HT-29 (cell line): ENCODE results near the gene MAN2B2. TPM values are rescaled to one million over a fixed set of nuclear protein-coding genes. Genes with fewer than 3 reads are reported as not detected.

Experiments used
- DNase-seq: peaks from one replicate; pipeline ENCODE4 v3.0.0-alpha.2; 2015; ENCODE audit warnings: low spot score
- total RNA-seq: library from RNA; depleted of rRNA; stranded (reverse); fragments of >200 nt; shearing (Covaris generic); gene quantifications from 2 replicates; pipeline ENCODE4 v1.2.3, GENCODE V29; 2014

Gene MAN2B2
- total RNA-seq, 1 experiment from 2014 or later = 28.5 TPM

DNA sequence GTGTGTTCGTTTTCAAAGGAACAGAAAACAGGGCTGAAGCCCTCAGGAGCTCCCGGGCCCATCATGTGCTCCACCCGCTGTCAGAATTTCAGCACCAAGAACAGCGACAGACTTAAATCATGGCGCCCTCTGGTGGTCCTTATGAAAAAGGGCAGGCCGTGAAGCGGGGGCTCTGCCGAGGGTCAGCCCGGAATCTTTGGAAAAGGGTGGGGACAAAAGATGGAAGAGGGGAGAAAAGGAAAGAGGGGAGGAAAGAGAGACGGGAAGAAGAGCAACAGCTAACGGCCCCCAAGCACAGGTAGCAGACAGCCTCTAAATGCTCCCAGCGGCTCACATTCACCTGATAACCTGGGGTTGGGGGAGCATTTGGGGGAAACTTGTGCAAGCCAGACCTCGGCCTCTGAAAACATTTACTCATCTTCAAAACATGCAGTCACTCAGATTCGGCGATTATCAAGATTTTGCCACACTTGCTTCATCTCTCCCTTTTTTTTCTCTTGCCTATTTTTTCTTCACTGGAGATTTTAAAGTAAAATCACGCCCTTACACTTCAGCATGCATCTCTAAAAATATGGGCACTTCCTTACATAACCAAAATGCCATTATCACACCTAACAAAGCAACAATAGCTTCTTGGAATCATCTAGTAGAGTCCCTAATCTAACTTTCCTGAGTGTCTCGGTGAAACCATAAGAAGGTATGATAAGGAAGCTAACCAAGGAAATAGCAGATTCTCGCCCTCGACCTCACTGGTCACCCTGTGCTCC is 28.1 kb upstream of the MAN2B2 start:
- DNase-seq = peak; percentile 70

DNA sequence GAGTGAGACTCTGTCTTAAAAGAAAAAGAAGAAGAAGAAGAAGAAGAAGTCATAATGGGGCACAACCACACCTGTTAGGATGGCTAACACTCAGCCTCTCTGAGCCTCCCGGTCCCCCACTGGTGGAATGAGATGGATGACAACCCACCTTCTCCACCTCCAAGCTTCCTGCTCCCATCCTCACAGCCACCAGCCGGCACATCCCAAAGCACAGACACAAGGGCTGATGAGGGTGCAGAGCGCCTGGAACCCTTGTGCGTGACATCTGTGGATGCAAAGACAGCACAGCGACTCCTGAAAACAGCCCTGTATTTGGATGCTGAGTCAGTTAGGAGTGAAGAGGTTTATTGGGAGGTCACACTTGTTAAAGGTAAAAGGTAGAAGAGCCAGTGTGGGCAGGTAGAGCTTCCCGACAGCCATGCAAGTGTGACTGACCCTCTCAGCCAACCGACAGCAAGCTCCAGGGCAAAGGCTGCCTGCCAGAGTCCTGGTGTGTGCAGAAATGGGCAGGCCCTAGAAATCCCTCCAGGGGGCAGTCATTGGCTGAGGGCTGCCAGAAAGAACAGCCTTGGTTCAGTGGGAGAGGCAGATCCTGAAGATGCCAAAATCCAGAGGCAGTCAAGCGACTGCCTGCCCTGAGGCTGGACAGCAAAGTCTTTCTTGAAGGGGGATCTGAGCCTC is 26.6 kb upstream of the MAN2B2 start:
- peak; percentile 66 for DNase-seq

- DNase-seq = no peak
These were observed 26.1 kb upstream of the MAN2B2 start for GRCh38 chr4:6548882-6549230.

GRCh38 chr4:6549445-6549844 is 25.5 kb upstream of the MAN2B2 start:
- no peak for DNase-seq

DNA sequence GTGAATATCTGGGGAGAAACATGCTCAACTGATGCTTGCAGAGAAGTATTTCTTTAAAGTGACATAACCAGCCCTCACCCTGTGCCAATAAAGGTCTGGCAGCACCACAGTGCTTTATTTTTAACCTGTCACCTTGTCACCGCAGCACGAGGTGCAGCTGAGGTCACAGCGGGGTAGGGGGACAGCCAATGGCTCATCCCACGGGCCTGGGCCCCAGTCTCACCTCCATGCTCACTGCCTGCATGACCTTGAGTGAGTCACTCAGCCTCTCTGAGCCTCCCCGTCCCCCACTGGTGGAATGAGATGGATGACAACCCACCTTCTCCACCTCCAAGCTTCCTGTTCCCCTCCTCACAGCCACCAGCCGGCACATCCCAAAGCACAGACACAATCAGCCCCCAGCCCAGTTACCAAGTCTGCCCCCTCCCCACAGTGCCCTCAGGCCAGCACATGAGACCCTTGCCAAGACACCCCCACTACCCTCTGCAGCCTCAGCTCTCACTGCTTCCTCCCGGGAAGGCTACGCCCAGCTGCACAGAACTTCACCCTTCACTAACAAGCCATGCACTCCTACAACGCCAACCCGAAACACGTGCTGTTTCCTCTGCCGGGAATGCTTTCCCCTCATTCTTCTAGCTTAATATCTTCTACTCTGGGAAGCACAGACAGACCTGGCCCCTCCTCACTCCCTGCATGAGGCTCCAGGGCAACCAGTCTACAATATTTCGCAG is 24.9 kb upstream of the MAN2B2 start:
- DNase-seq = no peak

- no peak for DNase-seq
These were observed 24.2 kb upstream of the MAN2B2 start for GRCh38 chr4:6550821-6551220.

DNA sequence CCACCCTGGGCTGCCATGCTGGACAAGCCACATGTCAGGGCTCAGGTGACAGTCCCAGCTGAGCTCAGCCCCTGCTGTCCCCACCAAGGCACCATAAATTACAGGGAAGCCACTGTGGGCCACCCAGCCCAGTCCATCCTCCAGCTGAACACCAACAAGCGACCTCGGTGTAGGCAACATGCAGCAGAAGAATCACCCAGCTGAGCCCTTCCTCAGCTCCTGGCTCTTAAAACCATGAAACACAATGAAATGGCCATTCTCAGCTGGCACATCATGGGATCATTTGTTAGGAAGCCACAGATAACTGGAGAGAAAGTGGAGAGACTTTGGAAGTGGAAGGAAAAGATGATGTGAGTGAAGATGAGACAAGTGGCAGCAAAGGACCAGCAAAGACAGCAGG is 23.3 kb upstream of the MAN2B2 start:
- no peak for DNase-seq

- DNase-seq = no peak
These were observed 19.5 kb upstream of the MAN2B2 start for GRCh38 chr4:6555519-6555918.

DNA sequence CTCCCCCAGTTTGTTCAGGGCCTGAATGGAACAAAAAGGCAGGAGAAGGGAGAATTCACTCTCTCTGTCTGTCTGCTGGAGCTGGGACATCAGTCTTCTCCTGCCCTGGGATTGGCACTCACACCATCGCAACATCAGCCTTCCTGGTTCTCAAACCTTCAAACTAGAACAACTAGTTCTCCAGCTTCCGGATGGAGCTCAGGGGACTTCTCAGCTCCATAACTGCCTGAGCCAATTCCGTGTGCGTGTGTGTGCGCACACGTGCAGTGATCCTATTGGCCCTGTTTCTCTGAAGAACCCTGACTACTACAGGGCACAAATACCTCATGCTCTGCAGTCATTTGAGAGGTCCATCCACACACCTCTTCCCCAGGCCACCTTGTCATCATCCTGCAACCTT is 18.7 kb upstream of the MAN2B2 start:
- DNase-seq = no peak

DNA sequence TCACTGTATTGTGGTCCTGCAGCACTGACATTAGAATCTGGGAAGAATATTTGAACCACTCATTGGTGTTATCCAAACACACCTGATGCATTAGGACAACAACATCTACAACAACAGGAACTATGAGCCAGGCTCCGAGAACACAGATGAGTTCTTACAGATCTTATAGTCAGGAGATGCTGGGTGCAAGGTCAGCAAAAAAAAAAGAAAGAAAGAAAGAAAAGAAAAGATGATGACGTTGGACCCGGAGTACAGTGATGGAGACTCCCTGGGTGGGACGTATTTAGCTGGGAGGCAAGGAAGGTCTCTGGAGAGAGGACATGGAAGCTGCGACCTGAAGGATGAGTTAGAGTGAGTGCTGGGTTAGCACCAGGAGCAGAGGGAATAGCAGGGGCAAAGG is 17.8 kb upstream of the MAN2B2 start:
- no peak for DNase-seq

- no peak for DNase-seq
These were observed 17.1 kb upstream of the MAN2B2 start for GRCh38 chr4:6557856-6558255.

DNA sequence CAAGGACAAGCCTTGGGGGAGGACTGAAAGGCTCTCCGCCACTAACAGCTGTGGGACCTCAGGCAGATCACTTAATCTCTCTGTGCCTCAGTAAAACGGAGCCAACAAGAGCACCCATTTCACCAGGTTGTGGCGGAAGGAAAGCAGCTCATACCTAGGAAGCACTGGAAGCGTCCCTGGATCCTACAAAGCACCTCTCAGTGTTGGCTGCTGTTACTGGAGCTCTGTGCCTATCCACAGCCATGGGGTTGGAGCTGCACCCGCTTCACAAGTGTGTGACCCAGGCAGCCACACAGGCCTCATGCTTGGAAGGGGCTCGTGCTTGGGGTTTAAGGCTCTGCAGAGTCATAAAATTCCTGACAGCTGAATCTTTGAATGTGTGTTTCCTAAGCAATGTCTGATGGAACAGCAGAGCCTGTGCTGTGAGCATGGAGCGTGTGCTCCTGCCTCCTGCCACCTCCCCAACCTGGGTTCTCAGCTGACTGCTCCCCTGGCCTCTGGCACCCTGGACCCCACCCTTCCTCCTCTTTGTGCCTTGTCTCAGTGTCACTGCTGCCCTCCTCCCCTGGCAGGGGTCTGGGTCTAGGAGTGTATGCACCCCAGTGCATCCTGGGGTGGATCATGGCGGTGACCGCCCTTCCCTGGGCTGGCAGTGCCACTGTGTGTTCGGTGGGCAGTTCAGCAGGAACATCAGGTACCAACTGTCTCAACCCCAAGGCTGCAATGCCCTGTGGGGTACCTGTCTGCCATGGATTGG is 14.4 kb upstream of the MAN2B2 start:
- DNase-seq = no peak

DNA sequence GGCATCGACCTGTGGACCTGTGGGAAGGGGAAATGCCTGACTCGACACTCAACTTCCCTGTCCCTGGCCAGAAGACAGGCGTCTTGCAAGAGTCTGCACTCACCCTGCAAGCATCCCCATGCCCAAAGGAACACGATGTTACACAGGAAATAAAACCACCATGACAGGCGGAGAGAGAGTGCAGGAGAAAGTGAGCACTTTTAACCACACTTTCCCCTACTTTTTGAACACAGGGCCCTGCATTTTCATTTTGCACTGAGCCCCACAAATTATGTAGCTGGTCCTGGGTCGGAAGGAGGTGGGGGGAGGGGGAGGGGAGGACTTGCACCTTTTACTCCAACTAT is 13.8 kb upstream of the MAN2B2 start:
- no peak for DNase-seq

- DNase-seq = no peak
These were observed 13.2 kb upstream of the MAN2B2 start for GRCh38 chr4:6561706-6562371.

- no peak for DNase-seq
These were observed 11.8 kb upstream of the MAN2B2 start for GRCh38 chr4:6562931-6563901.

- DNase-seq = no peak
These were observed 10.9 kb upstream of the MAN2B2 start for GRCh38 chr4:6563935-6564645.

DNA sequence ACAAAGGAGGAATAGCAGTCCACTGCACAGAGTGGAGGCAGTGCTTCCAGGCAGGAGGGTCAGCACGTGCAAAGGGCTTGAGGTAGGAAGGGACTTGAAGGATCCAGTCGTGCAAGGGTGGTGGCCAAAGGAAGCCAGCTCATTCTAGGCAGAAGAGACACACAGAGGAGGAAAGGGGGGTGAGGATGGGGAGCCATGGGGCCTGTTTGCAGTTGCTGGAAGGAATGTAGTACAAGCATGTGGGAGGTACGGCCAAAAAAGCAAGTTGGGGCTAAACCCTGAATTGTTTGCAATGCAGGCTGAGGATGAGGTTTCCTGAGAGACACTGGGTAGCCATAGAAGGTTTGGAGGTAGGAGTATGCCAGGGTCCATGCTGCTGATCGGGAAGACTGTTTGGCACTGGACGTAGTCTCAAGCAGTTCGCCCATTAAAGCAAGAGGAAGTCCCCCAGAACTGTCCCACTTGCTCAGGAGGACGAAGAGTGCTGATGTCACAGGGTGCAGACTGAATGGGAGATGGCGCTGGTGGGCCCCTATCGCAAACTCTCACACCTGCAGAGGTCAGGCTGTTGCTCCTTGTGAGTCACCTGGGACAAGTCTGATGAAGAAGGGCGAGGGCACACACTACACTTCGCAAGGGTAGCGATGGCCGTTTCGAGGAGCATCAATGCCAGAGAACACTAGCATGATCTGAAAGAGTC is 9.1 kb upstream of the MAN2B2 start:
- no peak for DNase-seq

DNA sequence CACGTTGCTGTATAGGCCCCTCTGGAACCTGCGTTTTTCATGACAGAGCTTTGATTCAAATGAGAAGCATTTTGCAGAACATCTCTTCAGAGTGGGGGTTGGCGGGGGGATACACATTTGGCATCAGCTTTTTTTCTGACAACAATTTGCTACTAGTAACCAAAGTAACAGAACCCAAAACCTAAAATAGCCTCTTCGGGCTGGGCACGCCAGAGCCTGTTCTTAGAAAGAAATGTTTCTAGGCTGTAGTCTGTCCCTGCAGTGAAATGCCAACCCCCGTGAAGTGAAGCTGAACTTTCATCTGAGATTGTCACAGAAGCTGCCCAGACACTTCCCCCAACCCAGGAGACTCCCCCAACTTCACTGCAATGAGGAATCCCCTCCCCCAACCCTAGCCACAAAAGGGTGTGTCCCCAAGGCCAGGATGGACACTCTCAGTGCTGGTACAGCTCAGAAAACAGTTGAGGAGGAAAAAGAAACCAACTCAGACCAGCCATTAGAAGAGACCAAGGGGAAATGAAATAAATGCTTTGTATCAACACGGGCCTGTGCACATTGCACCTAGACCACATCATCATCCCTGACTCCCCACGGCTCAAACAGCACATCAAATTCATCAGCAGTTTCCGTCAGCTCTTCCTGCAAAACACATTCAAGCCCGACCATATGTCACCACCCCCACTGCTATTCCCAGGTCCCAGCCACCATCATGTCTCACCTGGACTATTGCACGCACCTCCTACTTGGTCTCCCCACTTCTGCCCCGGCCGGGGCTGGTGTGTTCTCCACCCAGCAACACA is 8.4 kb upstream of the MAN2B2 start:
- DNase-seq = no peak
